Small intestine (tissue), 7 donors: ENCODE results near the gene NAA10. TPM values are rescaled to one million over a fixed set of nuclear protein-coding genes. Genes with fewer than 3 reads are reported as not detected.
A peak's percentile ranks its signal among the peaks of the same experiment; 100 is the strongest.

ENCODE experiments used
- DNase-seq, 2 donors: peaks; one replicate each; pipeline versions ENCODE4 v3.0.0 to v3.0.0-alpha.2; 2013
- FAIRE-seq: peaks from 2 replicates; lab custom pipeline; 2012; peaks lifted over from hg19 to GRCh38; lab: Jason Lieb, UNC
- H3K27ac ChIP-seq, 3 donors: one replicate each; pipeline ENCODE4 v1.5.1; 2013; ENCODE audit warnings: low read length in 2 of 3, mild to moderate bottlenecking in 2 of 3, control low read depth in 1 of 3, inconsistent platforms in 1 of 3, low read depth in 1 of 3, moderate library complexity in 1 of 3
- H3K27me3 ChIP-seq, 3 donors: one replicate each; pipeline ENCODE4 v1.6.1; 2013; ENCODE audit warnings: low read length in 3 of 3, inconsistent platforms in 1 of 3; ENCODE audit not compliant: control insufficient read depth in 3 of 3, insufficient read depth in 3 of 3
- H3K36me3 ChIP-seq, 3 donors: one replicate each; pipeline ENCODE4 v1.6.1; 2013; ENCODE audit warnings: low read length in 3 of 3, inconsistent platforms in 1 of 3, low read depth in 1 of 3, mild to moderate bottlenecking in 1 of 3, moderate library complexity in 1 of 3; ENCODE audit not compliant: control insufficient read depth in 3 of 3, insufficient read depth in 2 of 3
- H3K4me1 ChIP-seq, 3 donors: one replicate each; pipeline ENCODE4 v1.6.1; 2013; ENCODE audit warnings: low read length in 2 of 3, inconsistent platforms in 1 of 3, low read depth in 1 of 3, mild to moderate bottlenecking in 1 of 3, moderate library complexity in 1 of 3; ENCODE audit not compliant: control insufficient read depth in 3 of 3, insufficient read depth in 2 of 3
- H3K4me3 ChIP-seq, 3 donors: one replicate each; pipeline ENCODE4 v1.5.1; 2013; ENCODE audit warnings: low read length in 3 of 3, control low read depth in 1 of 3, inconsistent platforms in 1 of 3, low read depth in 1 of 3, mild to moderate bottlenecking in 1 of 3, moderate library complexity in 1 of 3
- H3K9me3 ChIP-seq, 2 donors: one replicate each; pipeline ENCODE4 v1.6.1; 2013; ENCODE audit warnings: low read depth in 1 of 2, low read length in 1 of 2; ENCODE audit not compliant: control insufficient read depth in 2 of 2, insufficient read depth in 1 of 2
- WGBS, 3 donors: extraction: QIAGEN DNeasy Blood & Tissue Kit; methylation state at CpG; one replicate each; pipeline ENCODE4 v1.1.7; 2013; 5-methylcytosine and 5-hydroxymethylcytosine counted together
- polyA plus RNA-seq, 4 donors: library from polyadenylated mRNA; stranded (reverse) in 3 of 4; unstranded in 1 of 4; fragments of 200-250 nt in 3 of 4; fragments of 120-200 nt in 1 of 4; gene quantifications; one replicate each; pipeline versions ENCODE4 v1.2.1 to v1.2.3, GENCODE V29; 2013
- donor health status: healthy with polysubstance abuse.
- donor health status: control.
- donor health status: control.
- donor health status: Bipolar disorder and iron deficiency.
- donor health status: healthy.

Gene NAA10
- polyA plus RNA-seq, 4 donors, result 55.6 to 152 (median 107) TPM

DNA sequence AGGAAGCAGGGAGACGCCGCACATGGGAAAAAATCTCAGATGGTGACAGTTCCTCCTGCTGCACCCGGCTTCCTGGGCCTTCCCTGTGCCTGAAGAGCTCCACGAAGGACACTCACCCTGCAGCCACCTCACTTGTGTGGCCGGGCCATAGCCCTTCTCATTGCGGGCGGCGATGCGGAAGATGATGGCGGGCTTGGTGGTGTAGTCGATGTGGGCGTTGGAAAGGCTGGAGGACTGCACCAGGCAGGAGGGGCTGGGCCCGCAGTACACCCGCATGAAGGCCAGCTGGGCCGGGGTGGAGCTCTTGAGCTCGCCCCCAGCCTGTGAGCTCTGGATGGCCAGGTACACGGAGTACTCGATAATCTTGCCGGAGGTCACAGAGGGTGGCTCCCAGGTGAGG is 15.3 kb upstream of the NAA10 start:
- DNase-seq (no peak), FAIRE-seq (no peak)
- no peak overlapping the region for H3K27ac ChIP-seq
- no peaks in the 10 kb centered on the region for H3K27me3 ChIP-seq
- H3K36me3 ChIP-seq, result peaks cover 9 to 83% (median 13%) of the 10 kb centered on the region in 3 donors
- H3K9me3 ChIP-seq, result no peaks in the 10 kb centered on the region
- H3K4me3 ChIP-seq, result no peak overlapping the region
- 82 to 90% (median 87%) methylated on average over 17 to 19 of the region's 19 CpGs for WGBS, 3 donors
- H3K4me1 ChIP-seq, result peaks cover 0 to 17% (median 0%) of the 10 kb centered on the region in 3 donors

DNA sequence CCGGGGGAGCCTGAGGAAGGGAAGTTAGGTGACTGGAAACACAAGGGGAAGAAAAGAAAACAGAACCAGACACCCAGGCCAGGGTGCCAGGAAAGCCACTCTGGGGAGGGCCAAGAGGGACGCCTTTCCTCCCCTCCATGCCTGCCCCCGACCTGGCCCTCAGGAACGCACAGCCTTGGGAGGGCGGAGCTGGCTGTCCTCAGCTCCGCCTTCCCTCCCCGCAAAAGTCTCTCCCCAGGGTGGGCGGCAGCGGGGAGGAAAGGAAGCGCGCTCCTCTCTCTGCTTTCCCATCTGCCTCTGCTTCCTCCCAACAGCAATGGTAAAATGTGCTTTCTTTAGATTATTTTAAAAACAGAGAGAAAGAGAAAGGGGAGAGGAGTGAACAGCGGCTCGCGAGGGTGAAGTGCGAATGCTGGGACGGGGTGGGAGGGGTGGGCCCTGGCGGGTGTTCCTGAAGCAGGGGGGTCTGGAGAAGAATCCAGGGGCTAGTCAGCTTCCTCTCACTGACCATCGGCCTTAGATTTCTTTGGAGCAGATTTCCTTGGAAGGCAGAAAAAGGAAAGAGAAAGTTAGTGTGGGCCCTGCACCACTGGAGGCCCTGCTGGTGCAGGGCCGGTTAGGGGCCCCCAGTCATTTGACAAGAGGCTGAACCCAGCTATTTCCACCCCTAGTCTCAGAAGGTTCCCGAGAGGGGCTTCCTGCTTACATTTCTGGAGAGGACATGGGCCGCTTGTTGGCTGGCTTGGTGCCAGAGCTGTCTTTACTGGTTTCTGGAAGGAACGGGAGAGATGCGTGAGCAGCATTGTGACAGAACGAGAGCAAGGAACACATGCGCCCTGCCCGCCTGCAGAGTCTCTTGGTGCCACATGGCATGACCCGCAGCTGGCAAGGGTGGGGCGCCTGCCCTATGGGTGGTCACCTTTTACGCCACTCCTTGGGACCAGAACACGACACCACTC is 14.3 kb upstream of the NAA10 start:
- FAIRE-seq, result no peak
- Histone ChIP-seq H3K9me3 (no peaks in the 10 kb centered on the region), H3K27ac (peak overlapping the region in 2 of 3 donors; percentile 31 to 33), H3K4me3 (no peak overlapping the region), H3K36me3 (peaks cover 9 to 73% (median 11%) of the 10 kb centered on the region in 3 donors), H3K27me3 (no peaks in the 10 kb centered on the region), H3K4me1 (peaks cover 0 to 20% (median 0%) of the 10 kb centered on the region in 3 donors)
- WGBS, 3 donors, result 62 to 84% (median 77%) methylated on average over 25 to 30 of the region's 30 CpGs
- DNase-seq, result no peak

DNA sequence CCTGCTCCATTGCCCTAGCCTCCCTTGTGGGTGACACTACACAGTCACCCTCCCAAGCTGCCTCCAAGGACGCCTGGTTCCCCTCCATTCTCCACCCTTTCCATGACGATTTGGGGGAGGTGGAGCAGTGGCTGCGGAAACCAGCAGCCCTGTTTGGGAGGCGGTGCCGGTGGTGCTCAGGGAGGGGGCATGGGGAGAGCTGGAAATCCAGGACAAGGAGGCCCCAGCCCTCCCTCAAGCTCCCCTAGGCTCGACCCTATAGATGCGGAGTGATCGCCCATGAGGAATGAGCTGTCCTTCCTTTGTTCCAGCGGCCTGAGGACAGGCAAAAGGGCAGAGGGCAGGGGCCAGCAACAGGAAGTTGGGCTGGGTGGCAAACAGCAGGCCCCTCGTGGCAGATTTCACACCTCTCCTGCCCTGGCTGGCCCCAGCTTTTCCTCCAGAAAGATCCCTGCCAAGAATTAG is 13.2 kb upstream of the NAA10 start:
- WGBS, 3 donors, result 65 to 82% (median 78%) methylated on average over 6 to 10 of the region's 10 CpGs
- H3K36me3 ChIP-seq, result peaks cover 9 to 68% (median 11%) of the 10 kb centered on the region in 3 donors
- no peaks in the 10 kb centered on the region for H3K27me3 ChIP-seq
- H3K4me1 ChIP-seq, result peaks cover 0 to 27% (median 0%) of the 10 kb centered on the region in 3 donors
- FAIRE-seq, result no peak
- H3K9me3 ChIP-seq, result no peaks in the 10 kb centered on the region
- peak overlapping the region in 1 of 3 donors; percentile 27 for H3K27ac ChIP-seq
- no peak for DNase-seq
- no peak overlapping the region for H3K4me3 ChIP-seq

DNA sequence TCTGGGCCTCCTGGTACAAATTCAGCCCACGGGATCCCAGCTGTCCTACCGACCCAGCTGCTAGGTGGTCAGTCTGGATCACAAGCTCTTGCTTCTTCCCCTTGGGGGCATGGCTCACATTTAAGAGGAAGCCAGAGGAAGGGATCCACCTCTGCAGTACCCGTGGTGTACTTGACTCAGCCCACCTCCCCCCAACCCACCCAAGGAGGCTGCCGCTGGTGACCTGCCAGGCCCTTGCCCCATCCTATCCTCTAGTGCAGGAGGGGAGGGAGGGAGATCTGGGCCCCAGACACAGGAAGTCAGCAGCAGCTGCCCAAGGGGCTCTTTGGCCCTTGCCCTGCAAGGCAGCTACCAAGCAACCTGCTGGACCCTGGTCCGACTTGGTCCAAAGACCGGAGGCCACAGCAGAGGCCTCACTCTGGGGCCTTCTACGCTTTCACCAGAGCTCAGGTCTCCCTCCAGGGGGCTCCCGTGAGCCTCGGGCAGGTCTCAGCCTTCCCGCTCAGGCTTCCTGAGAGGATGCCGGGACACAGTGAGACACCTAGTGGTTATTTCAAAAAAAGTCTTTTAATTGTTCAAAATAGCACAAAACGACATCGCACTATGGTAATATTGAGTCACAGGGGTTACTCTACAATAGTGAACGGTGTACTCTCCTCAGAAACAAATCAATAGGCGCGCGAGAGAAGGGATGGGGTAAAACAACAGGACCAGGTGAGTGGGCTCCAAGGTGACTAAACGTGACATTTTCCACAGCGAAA is 12.4 kb upstream of the NAA10 start:
- FAIRE-seq (no peak), DNase-seq (peak; percentile 75 to 84)
- 30 to 46% (median 33%) methylated on average over 17 to 19 of the region's 19 CpGs for WGBS, 3 donors
- Histone ChIP-seq H3K36me3 (peaks cover 5 to 65% (median 8%) of the 10 kb centered on the region in 3 donors), H3K27ac (peak overlapping the region in 2 of 3 donors; percentile 31 to 57), H3K4me1 (peaks cover 0 to 34% (median 0%) of the 10 kb centered on the region in 3 donors), H3K27me3 (no peaks in the 10 kb centered on the region), H3K9me3 (no peaks in the 10 kb centered on the region), H3K4me3 (no peak overlapping the region)

DNA sequence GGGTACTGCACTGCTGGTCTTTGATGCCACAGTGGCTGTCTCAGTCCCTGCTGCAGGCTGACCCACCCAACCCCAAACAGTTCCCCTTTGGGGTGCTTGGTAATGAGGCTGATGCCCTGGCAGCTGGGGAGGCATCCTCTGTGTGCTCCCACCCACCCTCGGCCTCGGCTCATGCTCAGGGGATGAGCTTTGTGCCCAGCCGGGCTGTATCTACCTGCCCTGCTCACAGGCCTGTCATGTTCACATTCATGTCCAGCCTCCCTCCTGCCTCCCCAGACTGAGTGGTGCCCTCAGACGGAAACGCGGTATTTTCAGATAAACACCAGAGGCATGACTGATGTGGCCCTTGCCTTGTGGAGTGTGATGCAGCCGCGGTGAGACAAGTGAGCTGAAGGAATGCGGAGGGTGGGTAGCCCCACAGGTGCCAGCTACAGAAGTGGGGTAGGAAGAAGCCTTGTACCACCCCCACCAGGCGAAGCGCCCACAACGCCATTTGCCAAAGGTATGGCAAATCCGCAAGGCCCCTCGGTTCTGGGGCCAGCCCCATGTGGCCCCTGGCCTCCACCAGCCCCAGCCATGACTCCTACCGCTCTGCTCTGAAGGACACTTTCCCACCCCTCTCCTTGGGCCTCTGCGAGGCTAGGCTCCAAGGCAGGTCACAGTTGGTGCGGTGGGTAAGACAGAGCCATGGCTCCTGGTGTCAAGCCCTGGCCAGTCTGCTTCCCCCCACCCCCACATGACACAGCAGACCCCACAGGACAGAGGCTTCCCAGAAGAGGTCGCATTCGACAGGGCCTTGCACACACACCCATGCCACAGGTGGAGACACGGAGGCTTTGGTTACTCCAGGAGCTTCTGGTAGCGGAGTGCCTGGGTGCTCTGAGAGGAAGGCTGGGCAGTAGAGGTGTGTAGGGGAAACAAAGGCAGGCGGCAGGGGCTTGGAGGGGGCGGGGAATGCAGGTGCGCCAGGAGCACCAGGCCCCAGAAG is 11.4 kb upstream of the NAA10 start:
- WGBS, 3 donors, result 81 to 86% (median 84%) methylated on average over 22 to 24 of the region's 24 CpGs
- Histone ChIP-seq H3K36me3 (peaks cover 3 to 56% (median 8%) of the 10 kb centered on the region in 3 donors), H3K4me3 (no peak overlapping the region), H3K9me3 (no peaks in the 10 kb centered on the region), H3K27me3 (no peaks in the 10 kb centered on the region), H3K4me1 (peaks cover 0 to 39% (median 0%) of the 10 kb centered on the region in 3 donors), H3K27ac (peak overlapping the region in 1 of 3 donors; percentile 57)
- FAIRE-seq (no peak), DNase-seq (no peak)

DNA sequence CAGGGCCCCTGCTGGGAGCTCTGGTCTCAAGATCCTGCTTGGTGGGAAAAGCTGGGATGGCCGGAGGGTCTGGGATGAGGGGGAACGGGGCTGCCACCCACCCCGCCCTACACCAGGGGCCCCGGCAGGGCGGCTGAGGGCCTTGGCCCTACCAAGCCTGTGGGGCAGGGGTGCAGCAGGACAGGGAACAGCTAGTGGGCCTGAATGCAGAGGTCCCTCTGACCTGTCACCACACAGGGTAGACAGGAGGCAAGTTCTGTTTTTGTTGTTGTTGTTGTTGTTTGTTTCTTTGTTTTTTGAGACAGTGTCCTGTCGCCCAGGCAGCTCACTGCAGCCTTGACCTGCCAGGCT is 9.9 kb upstream of the NAA10 start:
- Histone ChIP-seq H3K36me3 (peaks cover 0 to 47% (median 2%) of the 10 kb centered on the region in 3 donors), H3K4me1 (peaks cover 0 to 39% (median 0%) of the 10 kb centered on the region in 3 donors), H3K27me3 (no peaks in the 10 kb centered on the region), H3K9me3 (no peaks in the 10 kb centered on the region), H3K27ac (peak overlapping the region in 1 of 3 donors; percentile 72), H3K4me3 (peak overlapping the region in 2 of 3 donors; percentile 46 to 62)
- 36 to 54% (median 45%) methylated on average over 6 of the region's 6 CpGs for WGBS, 3 donors
- DNase-seq (no peak), FAIRE-seq (no peak)

DNA sequence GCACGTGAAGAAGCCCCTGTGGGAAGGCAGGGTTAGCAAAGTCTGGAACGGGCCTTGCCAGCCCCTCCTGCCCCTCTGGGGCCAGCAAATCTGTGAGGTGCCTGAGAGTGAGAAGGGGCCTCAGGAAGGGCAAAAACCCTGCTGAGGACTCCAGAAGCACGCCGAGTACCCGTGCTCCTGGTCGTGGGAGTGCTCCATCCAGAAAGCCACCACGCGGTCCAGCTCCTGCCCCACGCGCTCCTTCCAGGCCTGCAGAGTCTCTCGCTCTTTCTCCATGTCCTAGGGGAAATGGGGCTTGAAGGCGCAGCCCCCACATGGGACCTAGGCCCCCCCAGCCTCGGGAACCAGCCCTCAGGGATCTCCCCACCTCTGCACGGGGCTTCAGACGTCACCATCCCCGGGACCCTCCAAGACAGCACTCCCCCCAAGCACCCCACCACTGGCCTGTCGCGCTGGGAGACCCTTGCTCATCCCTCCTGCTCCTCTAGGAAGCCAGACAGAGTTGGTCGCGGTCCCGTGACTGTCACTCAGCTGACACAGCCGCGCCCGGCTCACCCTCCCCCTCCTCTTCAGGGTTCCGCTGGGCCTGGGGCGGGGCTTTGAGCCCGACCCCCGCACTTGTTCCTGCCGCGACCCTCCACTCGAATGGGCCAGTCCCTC is 9.4 kb upstream of the NAA10 start, which contains the start of gene RENBP:
Gene RENBP (minus strand): TSS at position 504 of the 660 bp plus-strand sequence. CDS start 33 bp downstream, at position 471.
- Histone ChIP-seq H3K4me1 (peaks cover 0 to 36% (median 0%) of the 10 kb centered on the region in 3 donors), H3K9me3 (no peaks in the 10 kb centered on the region), H3K4me3 (peak within 1 kb of the TSS in 2 of 3 donors; percentile 46 to 62), H3K36me3 (peaks cover 0 to 46% (median 0%) of the 10 kb centered on the region in 3 donors), H3K27me3 (no peaks in the 10 kb centered on the region), H3K27ac (peak within 1 kb of the TSS in 1 of 3 donors; percentile 72)
- FAIRE-seq (no peak), DNase-seq (peak in 1 of 2 donors; percentile 67)
- 29 to 36% (median 35%) methylated on average over 19 to 31 of the region's 31 CpGs for WGBS, 3 donors
